Islet of Langerhans (tissue), 1 donor: ENCODE data around the gene PSME1.

Experiments
- FAIRE-seq: peaks from one replicate; lab custom pipeline; 2011; peaks lifted over from hg19 to GRCh38; lab: Jason Lieb, UNC

PSME1 gene

DNA sequence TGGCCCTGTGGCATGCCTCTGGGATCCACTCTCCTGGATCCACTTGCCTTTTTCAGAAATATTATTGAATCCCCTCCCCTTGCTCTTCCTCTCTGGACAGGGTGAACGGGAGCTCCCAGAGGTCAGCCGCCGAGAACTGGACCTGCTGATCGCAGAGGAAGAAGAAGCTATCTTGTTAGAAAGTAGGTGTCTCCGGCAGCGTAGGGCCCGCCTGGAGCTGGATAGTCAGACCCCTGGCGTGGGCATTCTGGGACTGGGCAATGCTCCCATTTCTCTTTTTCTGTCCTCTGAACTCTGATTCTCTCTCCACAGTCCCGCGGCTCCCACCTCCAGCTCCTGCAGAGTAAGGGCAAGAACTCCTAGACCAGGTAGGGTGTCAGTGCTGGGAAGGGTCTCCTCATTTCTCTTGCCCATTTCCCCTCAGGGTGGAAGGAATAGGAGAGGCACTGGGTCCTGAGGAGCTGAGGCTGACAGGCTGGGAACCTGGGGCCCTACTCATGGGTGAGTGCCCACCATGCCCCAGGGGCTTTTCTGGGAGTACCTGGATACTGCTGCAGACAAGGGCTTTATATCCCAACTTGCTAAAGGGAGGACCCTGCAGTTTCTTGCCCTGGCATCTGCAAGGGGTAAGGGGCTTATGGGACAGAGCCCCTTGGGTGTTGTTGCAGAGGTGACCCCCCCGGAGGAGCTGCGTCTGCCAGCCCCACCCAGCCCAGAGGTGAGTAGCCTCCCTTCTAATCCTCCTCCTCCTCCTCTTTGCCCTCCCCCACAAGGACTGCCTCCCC, 41.2 kb downstream of the PSME1 start:
- no peak for FAIRE-seq

DNA sequence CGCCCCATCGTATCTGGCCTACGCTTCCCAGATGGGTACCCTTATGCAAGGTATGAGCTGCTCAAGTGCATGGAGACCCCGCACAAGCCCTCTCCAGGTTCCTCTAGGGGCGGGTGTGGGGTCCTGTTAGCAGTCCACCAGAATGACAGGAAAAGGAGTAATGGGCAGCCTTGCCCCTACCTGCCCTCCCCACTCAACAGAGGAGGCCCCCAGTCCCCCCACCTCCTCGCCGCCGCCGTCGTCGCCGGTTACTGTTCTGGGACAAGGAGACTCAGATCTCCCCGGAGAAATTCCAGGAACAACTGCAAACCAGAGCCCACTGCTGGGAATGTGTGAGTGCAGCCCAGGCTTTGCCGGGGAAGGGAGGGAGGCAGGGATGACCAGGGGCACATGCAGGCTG, 41.9 kb downstream of the PSME1 start:
- FAIRE-seq: no peak

DNA sequence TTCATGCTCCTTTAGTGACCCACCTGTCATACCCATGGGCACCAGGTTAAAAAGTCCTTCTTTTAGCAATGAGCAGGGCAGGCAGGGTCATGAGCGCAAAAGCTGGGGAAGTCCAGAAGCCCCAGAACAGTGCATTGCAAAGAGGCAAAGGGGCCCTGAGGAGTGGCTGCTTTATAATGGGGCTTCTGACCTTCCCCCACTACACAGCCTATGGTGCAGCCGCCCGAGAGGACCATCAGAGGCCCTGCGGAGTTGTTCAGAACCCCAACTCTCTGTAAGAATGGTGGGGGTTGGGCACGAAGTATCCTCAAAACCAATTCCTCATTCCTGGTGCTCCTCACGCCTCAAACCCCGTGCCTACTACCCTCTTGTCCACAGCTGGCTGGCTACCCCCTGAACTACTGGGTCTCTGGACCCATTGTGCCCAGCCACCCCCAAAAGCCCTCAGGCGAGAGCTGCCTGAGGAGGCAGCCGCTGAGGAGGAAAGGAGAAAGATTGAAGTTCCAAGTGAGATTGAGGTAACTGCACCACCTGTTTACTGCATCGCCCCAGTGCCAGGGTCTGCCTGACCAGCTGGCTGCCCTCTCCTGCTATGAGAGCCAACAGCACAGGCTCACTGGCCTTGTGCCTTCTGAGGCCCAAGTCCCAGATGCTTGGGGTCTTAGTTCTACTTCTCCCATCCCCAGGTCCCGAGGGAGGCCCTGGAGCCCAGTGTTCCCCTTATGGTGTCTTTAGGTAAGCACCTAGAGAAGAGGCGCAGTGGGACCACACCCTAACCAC, 42.6 kb downstream of the PSME1 start:
- FAIRE-seq: no peak

- FAIRE-seq: no peak
Observed at GRCh38 chr14:24179294-24179960, 43.4 kb downstream of the PSME1 start.

GRCh38 chr14:24179961-24180796, 44.2 kb downstream of the PSME1 start:
- FAIRE-seq: peak; percentile 98

DNA sequence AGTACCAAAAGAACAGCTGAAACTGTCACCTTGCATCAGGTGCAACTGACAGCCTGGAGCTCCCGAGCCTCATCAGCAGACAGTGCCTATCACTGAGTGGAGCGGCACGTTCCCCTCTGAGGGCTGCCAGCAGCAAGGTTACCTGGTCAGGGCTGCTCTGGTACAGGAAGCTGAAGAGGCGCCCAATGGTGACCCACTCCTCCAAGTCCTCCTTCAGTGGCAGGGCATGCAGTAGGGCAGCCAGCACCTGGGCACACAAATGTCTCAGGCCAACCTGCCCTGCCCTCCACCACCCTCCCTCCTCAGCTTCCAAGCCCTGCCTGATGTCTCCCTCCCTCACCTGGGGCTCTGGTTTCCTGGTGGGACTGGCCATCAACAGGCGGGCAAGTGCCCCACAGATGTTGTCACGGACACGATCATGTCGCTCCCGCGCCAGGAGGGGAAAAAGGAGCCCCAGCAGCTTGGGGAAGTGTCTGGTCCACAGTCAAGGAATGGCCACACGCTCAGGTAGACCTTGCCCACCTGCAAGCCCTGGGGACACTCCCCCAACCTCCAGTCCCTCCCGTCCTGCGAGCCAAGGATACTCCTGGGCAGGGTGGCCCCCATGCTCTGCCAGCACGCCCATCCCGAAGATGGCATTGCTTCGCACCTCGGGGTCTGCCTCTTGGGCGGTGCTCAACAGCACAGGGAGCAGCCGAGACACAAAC, 45.5 kb downstream of the PSME1 start:
- no peak for FAIRE-seq

DNA sequence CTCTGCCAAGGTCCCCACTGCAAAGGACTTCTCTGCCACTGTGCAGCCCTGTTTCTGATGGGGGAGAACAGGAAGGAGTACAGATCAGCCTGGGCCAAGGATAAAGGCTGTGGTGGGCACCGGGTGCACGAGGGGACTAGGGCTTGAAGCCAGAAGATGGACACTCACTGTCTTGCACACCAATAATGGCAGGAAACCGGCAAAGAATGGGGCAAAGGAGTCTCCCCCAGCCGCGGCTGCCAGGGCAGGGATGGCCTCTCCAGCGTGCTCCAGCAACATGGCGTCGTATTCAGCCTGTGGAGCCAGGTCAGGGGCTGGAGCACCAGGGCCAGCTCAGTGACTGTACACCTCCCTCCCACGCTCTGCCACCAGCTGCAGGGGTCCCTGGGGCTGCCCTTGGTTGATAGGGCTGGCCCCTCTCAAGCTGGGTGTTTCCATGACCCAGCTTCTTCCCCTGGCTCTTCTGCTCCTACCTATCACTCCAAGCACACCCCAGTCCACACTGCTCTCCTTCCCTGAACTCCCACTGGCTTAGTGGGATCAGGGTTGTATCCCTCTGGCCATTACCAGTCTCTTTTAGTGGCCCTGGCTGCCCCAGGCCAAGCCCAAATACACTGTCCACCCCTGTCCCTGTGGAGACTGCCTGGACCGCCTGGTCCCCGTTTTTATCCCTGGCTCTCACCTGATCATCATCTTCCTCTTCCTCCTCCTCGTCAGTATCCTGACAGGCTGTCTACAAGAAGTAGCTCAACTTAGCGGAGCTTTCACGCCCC, 46.3 kb downstream of the PSME1 start:
- FAIRE-seq: no peak

- no peak for FAIRE-seq
Observed at GRCh38 chr14:24183014-24183481, 47.1 kb downstream of the PSME1 start.

- no peak for FAIRE-seq
Observed at GRCh38 chr14:24184104-24184970, 48.3 kb downstream of the PSME1 start.

DNA sequence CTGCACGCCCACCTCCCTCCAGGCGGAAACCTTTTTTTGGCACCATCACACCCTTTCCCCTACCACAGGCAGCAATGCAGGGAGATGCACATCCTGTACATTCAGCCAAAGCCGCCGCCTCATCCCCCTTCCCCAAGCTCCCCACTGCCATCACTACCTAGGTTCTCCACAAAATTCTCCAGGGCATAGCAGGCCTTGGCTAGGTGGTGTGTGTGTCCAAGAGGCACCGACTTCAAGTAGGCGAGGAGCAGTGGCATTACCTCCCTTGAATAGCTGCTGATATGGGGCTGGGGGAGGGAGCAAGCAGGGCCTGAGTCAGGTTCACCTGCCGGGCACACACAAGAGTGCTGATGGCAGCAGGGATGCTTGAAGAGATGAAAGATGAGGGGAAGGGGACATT, 49.0 kb downstream of the PSME1 start:
- FAIRE-seq: no peak

- no peak for FAIRE-seq
Observed at GRCh38 chr14:24185741-24186140, 49.7 kb downstream of the PSME1 start.

- FAIRE-seq: no peak
Observed at GRCh38 chr14:24186831-24187538, 51.0 kb downstream of the PSME1 start.

DNA sequence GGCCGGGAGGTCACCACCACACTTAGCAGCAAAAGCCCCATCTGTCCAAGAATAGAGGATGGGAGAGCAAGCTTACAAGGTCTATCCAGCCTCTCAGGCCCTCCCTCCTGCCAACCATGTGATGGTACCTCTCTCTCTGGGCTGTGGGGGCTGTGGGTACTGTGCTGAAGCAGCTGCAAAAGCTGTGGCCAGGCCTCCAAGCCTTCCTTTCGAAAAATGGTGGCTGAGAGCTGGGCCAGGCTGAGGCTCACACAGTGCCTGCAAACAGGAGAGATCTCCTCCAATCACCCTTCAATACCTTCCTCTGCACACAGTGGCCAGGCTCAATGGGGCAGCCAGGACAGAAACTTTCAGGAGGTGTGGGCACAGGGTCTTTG, 51.5 kb downstream of the PSME1 start:
- FAIRE-seq: no peak
